SKM-1 treated with dmso at 0.1 percent for 144 hours (cell line): ENCODE results near the gene DHDH.

ENCODE experiments used
- DNase-seq: peaks from one replicate; lab custom pipeline; 2025; ENCODE audit not compliant: unreplicated experiment; lab: John Stamatoyannopoulos, UW

Gene DHDH

GRCh38 chr19:48991011-48991609 is 57.6 kb downstream of the DHDH start:
- no peak for DNase-seq

DNA sequence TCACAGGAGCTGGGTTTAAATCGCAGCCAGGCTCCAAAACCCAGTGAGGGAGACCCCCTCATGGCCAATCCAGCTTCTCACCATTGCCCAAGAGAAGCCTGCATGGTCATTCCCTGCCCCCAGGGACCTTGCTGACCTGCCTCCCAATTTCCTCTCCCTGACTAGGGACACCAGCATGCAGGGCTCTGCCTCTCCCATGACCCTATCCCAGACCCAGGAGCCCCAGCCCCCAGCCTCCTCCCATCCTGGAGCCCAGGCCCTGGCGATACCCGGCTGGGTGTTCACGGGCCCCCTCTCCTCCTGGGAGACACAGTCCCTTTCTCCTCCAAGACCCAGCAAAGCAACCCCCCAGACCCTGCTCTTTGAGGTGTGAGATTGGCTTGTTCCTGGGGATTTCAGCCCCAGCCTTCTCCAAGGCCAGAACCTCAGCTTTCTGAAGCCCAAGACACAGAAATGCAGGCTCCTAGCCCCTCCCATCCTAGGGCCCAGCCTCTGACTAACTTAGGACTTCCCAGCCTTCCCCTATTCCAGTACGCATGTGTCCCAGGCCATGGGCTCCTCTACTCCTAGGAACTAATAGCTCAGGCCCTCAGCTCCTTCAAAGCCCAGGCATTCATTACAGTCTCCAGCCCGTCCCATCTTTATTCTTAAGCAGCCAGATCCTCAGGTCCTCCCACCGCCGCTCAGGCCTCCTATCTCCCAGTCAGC is 58.5 kb downstream of the DHDH start:
- DNase-seq = no peak

- DNase-seq = no peak
Observed at GRCh38 chr19:48992581-48993174, 59.2 kb downstream of the DHDH start.

DNA sequence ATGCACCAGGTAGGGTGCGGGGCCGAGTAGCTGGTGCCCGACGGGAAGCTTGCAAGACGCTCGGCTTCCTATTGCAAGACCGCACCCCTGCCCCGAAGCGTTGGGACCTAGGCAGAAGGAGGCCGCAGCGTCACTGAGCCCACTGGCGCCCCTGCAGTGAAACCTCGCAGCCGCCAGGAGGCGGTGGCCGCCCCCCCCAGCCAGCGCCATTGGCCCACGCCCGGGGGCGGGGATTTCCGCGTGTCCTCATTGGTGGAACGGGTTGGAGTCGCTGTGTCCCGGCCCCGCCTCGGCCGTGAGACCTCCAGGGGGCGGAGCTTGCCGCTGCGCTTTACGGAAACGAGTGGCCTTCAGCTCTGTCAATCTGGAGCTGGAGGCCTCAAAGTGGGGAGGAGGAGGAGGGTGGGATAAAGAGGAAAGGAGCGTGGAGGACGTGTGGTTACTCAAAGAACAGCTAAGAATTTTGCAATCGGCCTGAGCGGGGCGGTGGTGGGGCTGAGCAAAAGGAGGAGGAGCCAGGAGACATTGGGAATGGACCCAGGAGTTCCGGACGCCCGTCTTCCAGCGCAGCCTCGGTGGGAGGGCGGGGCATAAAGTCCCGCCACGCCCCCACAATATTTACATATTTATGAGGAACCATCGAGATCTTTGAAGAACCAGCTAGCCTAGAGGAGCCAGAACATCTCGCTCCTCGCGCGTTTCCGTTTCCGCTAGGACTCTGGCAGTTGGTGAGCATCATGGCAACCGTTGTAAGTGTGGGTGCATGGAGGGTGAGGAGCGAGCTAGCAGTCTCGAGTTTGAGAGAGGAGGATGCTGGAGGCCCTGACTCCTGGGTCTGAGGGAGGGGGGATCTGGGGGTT is 59.9 kb downstream of the DHDH start, which contains the start of the genes GYS1 and RUVBL2:
Gene GYS1, minus strand, starts transcription at position 135 of the 860 bp plus-strand sequence. CDS start 197 bp downstream, outside the sequence.
Gene RUVBL2, plus strand, starts transcription at position 713 of the 860 bp plus-strand sequence. Its CDS starts 25 bp downstream, at position 738.
- DNase-seq = peak; percentile 95

DNA sequence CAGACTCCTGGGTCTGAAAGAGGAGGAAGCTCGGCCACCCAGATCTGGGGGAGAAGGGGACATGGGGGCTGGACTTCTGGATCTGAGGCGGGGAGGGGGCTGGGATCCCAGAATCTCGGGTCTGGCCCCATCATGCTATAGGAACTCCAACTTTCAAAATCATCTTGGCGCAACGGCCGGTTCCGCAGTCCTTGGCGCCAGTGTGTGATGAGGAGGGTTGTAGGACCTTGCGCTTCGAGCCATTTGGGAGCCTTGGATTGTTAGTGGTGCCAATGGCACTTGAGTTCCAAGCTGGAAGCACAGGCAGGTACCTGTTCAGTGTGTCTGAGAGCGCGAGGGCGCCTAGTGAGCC is 60.5 kb downstream of the DHDH start:
- DNase-seq = no peak
